Measurements from ENCODE around the gene PIP4K2A.

Gene PIP4K2A

GRCh38 chr10:22667093-22667480, 47.3 kb downstream of the PIP4K2A start:
- DNase-seq, result no peak

GRCh38 chr10:22666287-22667092, 47.9 kb downstream of the PIP4K2A start:
- DNase-seq, result no peak

GRCh38 chr10:22665329-22665728, 49.0 kb downstream of the PIP4K2A start:
- no peak for DNase-seq

GRCh38 chr10:22662733-22663330, 51.5 kb downstream of the PIP4K2A start:
- DNase-seq, result no peak

GRCh38 chr10:22659866-22660265, 54.5 kb downstream of the PIP4K2A start:
- no peak for DNase-seq

- DNase-seq, result no peak
Measured at GRCh38 chr10:22658745-22659410, 55.5 kb downstream of the PIP4K2A start.

GRCh38 chr10:22657566-22658225, 56.7 kb downstream of the PIP4K2A start:
- DNase-seq, result no peak

- DNase-seq, result no peak
Measured at GRCh38 chr10:22657024-22657423, 57.4 kb downstream of the PIP4K2A start.

GRCh38 chr10:22656036-22656435, 58.3 kb downstream of the PIP4K2A start:
- DNase-seq, result no peak

GRCh38 chr10:22655312-22655981, 58.9 kb downstream of the PIP4K2A start:
- no peak for DNase-seq

- DNase-seq, result no peak
Measured at GRCh38 chr10:22652988-22653481, 61.3 kb downstream of the PIP4K2A start.

- no peak for DNase-seq
Measured at GRCh38 chr10:22651276-22651980, 63.0 kb downstream of the PIP4K2A start.

- no peak for DNase-seq
Measured at GRCh38 chr10:22649994-22650393, 64.4 kb downstream of the PIP4K2A start.

- no peak for DNase-seq
Measured at GRCh38 chr10:22649390-22649841, 65.0 kb downstream of the PIP4K2A start.

- no peak for DNase-seq
Measured at GRCh38 chr10:22648547-22648961, 65.8 kb downstream of the PIP4K2A start.

- no peak for DNase-seq
Measured at GRCh38 chr10:22647244-22647643, 67.1 kb downstream of the PIP4K2A start.

- no peak for DNase-seq
Measured at GRCh38 chr10:22646388-22646853, 68.0 kb downstream of the PIP4K2A start.

- no peak for DNase-seq
Measured at GRCh38 chr10:22644222-22644621, 70.2 kb downstream of the PIP4K2A start.

GRCh38 chr10:22643775-22644174, 70.6 kb downstream of the PIP4K2A start:
- no peak for DNase-seq

- DNase-seq, result no peak
Measured at GRCh38 chr10:22643116-22643515, 71.3 kb downstream of the PIP4K2A start.

Data from nucleus accumbens (tissue), 56 donors.